Tibial artery (tissue), 4 donors: ENCODE results near the gene MYMX.
"Not testable (repeated sequence)": the region's sequence is repeated elsewhere in the genome, so short reads cannot be mapped to it uniquely, and the experiment has no call there.

Experiments used
- DNase-seq, 2 donors: peaks; one replicate each; pipeline ENCODE4 v3.0.0-alpha.2; 2019
- H3K27ac ChIP-seq, 2 donors: fragments of 200-600 bp; sonication (generic) in 1 of 2; 1 replicate in 1 of 2; 2 replicates in 1 of 2; pipeline ENCODE4 v1.5.1; 2018 to 2019; ENCODE audit warnings: mild to moderate bottlenecking in 1 of 2
- H3K27me3 ChIP-seq, 2 donors: fragments of 200-600 bp; sonication (generic) in 1 of 2; one replicate each; pipeline versions ENCODE4 v1.5.1 to v1.6.0; 2016 to 2019
- H3K36me3 ChIP-seq, 3 donors: fragments of 200-600 bp; sonication (generic) in 2 of 3; one replicate each; pipeline ENCODE4 v1.5.1; 2016 to 2019; ENCODE audit warnings: mild to moderate bottlenecking in 2 of 3
- H3K4me1 ChIP-seq, 4 donors: fragments of 200-600 bp; sonication (generic) in 2 of 4; 1 replicate in 3 of 4; 2 replicates in 1 of 4; pipeline ENCODE4 v1.5.1; 2016 to 2019
- H3K4me3 ChIP-seq, 2 donors: fragments of 200-600 bp; sonication (generic) in 1 of 2; 1 replicate in 1 of 2; 2 replicates in 1 of 2; pipeline ENCODE4 v1.5.1; 2018 to 2019; ENCODE audit warnings: mild to moderate bottlenecking in 2 of 2
- H3K9me3 ChIP-seq, 3 donors: fragments of 200-600 bp; sonication (generic) in 1 of 3; one replicate each; pipeline ENCODE4 v1.5.1; 2016 to 2019
- CTCF ChIP-seq, 2 experiments: fragments of 200-600 bp in 1 of 2; fragments of 450-650 bp in 1 of 2; IDR thresholded peaks; one replicate each; pipeline ENCODE4 v1.5.1; 2017 to 2019; ENCODE audit warnings: antibody characterized with exemption in 2 of 2, mild to moderate bottlenecking in 1 of 2, moderate library complexity in 1 of 2
- intact Hi-C: fragments of 100-400 bp; cut with DNase I; formaldehyde crosslinking; loops from one replicate; pipeline ENCODE4 v1.15.0; 2023; ENCODE audit warnings: low total_unique reads

Gene MYMX

DNA sequence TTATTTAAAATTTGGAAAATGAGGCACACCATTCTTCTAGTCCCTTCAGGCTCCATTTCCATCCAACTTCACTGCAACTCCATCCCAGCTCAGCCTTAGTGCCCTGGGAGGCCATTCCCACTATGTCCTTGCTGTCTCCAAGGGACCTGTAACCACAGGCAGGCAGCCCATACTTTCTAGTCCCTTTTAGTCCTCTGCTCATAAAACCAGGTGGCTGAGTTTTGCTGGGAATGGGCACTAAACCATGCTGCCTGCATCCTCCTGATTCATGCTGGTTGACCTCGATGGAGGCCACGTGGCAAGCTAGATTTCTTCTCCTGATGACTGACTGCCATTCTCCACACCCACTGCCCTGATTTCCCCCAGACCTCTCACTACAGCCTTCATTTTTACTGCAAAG, 27.5 kb upstream of the MYMX start:
- no peaks in the 10 kb centered on the region for H3K36me3 ChIP-seq
- no peak overlapping the region for H3K4me3 ChIP-seq
- no peak overlapping the region for H3K27ac ChIP-seq
- no peaks in the 10 kb centered on the region for H3K4me1 ChIP-seq
- no peak for DNase-seq
- no peak for TF ChIP-seq CTCF (IDR thresholded peaks at IDR 0.05)
- H3K27me3 ChIP-seq = no peaks in the 10 kb centered on the region
- intact Hi-C loops = no loop called here
- no peaks in the 10 kb centered on the region for H3K9me3 ChIP-seq

DNA sequence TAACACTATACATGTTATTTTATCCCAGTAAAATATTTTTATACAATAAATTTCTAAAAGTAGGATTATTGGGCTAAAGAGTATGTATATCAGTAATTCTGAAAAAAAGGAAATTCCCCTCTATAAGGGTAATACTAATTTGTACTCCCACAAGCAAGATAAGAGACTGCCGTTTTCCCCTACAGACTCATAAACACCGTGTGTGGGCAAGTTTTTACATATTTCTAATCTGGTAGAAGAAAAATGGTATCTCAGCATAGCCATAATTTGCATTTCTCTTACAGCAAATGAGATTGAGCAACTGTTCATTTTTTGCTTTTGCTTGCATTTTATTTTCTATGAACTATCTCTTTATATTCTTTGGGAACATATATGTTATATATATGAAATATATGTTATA, 26.0 kb upstream of the MYMX start:
- Histone ChIP-seq H3K9me3 (no peaks in the 10 kb centered on the region), H3K36me3 (no peaks in the 10 kb centered on the region), H3K4me3 (no peak overlapping the region), H3K27ac (no peak overlapping the region), H3K4me1 (no peaks in the 10 kb centered on the region), H3K27me3 (no peaks in the 10 kb centered on the region)
- DNase-seq = no peak
- intact Hi-C loops = no loop called here
- no peak for TF ChIP-seq CTCF (IDR thresholded peaks at IDR 0.05)

GRCh38 chr6:44192428-44193041, 24.2 kb upstream of the MYMX start:
- Histone ChIP-seq H3K4me3 (no peak overlapping the region), H3K9me3 (no peaks in the 10 kb centered on the region), H3K27ac (no peak overlapping the region), H3K4me1 (no peaks in the 10 kb centered on the region), H3K27me3 (no peaks in the 10 kb centered on the region), H3K36me3 (no peaks in the 10 kb centered on the region)
- intact Hi-C loops = no loop called here
- no peak for DNase-seq
- no peak for TF ChIP-seq CTCF (IDR thresholded peaks at IDR 0.05)

DNA sequence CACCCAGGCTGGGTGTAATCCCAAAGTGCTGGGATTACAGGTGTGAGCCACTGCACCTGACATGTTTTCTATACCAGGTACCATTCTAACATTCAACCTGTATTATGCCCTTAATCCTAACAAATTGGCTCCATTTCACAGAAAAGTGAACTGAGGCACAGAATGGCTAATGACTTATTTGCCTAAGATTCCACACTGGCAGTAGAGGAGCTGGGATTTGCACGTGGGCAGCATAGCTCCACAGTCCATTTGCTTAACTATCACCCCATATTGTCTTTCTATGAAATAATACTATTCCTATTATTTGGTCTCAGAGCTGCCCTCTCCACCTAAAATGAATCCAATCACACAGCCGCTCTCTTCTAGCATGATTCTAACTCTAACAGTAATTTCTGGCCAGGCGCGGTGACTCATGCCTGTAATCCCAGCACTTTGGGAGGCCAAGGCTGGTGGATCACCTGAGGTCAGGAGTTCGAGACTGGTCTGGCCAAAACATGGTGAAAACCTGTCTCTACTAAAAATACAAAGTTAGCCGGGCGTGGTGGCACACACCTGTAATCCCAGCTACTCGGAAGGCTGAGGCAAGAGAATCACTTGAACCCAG, 23.3 kb upstream of the MYMX start:
- H3K4me1 ChIP-seq = no peaks in the 10 kb centered on the region
- H3K36me3 ChIP-seq = no peaks in the 10 kb centered on the region
- intact Hi-C loops = no loop called here
- H3K27ac ChIP-seq = no peak overlapping the region
- H3K27me3 ChIP-seq = no peaks in the 10 kb centered on the region
- DNase-seq = no peak
- no peak for TF ChIP-seq CTCF (IDR thresholded peaks at IDR 0.05)
- H3K4me3 ChIP-seq = no peak overlapping the region
- no peaks in the 10 kb centered on the region for H3K9me3 ChIP-seq

DNA sequence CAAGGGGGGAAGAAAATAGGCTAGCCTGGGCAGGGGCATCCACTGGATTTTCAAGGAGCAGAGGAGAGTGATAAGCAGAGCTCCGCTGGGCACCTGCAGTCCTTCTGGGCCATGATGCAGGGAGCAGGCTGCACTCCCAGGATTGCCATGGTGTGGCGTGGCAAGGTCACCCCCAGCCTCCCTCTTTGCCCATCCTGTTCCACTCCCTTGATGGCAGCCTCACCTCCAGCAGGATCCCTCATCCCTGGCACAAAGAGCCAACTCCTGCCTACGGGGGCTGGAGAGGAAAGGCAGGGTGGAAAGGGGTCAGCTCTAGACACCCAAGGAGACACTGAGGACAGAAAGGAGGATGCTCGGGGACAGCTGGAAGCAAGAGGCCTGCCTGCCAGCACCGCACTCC, 22.4 kb upstream of the MYMX start:
- DNase-seq = no peak
- H3K9me3 ChIP-seq = no peaks in the 10 kb centered on the region
- no peak for TF ChIP-seq CTCF (IDR thresholded peaks at IDR 0.05)
- H3K4me3 ChIP-seq = no peak overlapping the region
- peaks cover 0 to 3% (median 0%) of the 10 kb centered on the region in 4 donors for H3K4me1 ChIP-seq
- H3K36me3 ChIP-seq = no peaks in the 10 kb centered on the region
- intact Hi-C loops = no loop called here
- H3K27me3 ChIP-seq = no peaks in the 10 kb centered on the region
- H3K27ac ChIP-seq = no peak overlapping the region

DNA sequence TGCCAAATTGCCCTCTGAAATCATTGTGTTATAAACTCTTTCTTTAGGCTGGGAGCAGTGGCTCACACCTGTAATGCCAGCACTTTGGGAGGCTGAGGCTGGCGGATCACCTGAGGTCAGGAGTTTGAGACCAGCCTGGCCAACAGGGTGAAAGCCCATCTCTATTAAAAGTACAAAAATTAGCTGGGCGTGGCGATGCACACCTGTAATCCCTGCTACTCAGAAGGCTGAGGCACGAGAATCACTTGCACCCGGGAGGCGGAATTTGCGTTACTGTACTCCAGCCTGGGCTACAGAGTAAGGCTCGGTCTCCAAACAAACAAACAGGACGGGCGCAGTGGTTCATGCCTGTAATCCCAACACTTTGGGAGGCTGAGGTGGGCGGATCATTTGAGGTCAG, 20.4 kb upstream of the MYMX start:
- H3K4me1 ChIP-seq, H3K4me3 ChIP-seq, H3K27me3 ChIP-seq, DNase-seq, H3K9me3 ChIP-seq, H3K27ac ChIP-seq, intact Hi-C loops, H3K36me3 ChIP-seq: not testable (repeated sequence)
